Suppressor macrophage (primary cell): Measurements from ENCODE around the gene COMP.

Experiments
- DNase-seq, 4 experiments: peaks; one replicate each; pipeline ENCODE4 v3.0.0-alpha.2; 2020 to 2022

COMP gene

DNA sequence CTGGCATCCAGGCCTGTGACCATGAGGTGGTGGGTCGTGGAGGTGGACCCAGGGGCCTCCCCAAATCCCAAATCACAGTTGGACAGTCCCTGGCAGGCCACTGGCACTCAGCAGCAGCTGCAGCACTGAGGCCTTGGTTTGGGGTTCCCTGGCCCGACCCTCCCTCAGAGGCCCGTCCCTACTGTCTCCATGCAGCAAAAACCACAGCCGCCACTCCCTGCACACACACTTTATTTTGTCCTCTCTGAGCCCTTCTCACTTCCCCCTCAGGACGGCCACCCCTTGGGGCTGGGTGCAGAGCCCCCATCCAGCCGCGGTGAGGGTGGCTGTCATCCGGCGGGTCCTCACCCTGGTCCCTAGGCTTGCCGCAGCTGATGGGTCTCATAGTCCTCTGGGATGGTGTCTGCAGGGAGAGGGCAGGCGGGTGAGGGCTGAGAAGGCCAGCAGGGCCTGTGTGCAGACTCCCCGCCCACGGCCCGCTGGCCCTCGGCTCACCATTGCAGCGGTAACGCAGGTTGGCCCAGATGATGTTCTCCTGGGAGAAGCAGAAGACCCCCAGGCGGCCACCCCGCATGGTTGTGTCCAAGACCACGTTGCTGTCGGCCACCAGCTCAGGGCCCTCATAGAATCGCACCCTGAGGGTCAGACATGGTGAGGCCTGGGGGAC, 8.4 kb downstream of the COMP start:
- no peak for DNase-seq

- no peak for DNase-seq
Measured at GRCh38 chr19:18781885-18782527, 9.1 kb downstream of the COMP start.

- DNase-seq, result no peak
Measured at GRCh38 chr19:18781047-18781600, 10.0 kb downstream of the COMP start.

- DNase-seq, result no peak
Measured at GRCh38 chr19:18780631-18781030, 10.5 kb downstream of the COMP start.

GRCh38 chr19:18780081-18780480, 11.0 kb downstream of the COMP start:
- DNase-seq, result no peak

- DNase-seq, result no peak
Measured at GRCh38 chr19:18778826-18779495, 12.1 kb downstream of the COMP start.

DNA sequence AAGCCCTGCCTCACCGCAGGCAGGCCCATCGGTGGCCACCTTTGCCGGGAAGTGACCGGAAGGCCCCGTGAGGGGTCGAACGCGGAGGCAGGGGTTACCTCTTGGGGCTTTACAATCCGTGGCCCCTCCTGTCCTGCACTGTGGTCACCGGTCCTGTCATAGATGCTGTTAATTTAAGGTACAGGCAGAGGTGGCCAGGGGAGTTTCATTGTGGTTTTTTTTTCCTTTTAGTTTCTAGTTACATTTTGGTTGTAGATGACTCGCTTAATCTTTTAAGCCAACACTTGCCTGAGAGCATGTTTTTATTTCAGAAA, 13.1 kb downstream of the COMP start:
- no peak for DNase-seq

DNA sequence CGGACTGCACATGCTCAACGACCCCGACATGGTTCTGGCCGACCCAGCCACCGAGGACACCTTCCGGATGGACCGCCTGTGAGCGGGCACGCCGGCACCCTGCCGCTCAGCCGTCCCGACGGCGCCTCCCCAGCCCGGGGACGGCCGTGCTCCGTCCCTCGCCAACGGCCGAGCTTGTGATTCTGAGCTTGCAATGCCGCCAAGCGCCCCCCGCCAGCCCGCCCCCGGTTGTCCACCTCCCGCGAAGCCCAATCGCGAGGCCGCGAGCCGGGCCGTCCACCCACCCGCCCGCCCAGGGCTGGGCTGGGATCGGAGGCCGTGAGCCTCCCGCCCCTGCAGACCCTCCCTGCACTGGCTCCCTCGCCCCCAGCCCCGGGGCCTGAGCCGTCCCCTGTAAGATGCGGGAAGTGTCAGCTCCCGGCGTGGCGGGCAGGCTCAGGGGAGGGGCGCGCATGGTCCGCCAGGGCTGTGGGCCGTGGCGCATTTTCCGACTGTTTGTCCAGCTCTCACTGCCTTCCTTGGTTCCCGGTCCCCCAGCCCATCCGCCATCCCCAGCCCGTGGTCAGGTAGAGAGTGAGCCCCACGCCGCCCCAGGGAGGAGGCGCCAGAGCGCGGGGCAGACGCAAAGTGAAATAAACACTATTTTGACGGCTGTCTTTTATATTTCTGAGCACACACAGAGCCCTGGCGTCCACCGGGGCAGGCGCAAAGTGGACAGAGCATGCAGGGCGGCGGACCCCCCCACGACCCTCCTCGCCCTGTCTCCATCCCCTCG, 13.6 kb downstream of the COMP start:
- DNase-seq, result no peak

DNA sequence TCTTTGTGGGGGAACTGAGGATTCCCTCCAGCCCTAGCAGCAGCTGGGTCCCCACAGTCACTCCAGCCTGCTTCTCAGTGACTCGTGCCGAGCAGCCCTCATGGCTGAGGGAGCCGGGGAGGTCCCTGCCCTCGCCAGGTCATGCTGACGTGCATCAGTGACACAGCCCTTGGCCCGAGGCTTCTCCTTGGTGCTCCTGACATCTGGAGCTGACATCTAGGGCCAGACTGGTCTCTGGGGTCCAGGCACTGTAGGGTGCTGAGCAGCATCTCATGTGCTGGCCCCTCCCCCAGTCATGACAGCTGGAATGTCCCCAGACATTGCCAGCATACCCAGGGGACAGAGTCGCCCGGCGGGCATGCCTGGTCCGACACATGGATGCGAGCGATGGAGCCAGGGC, 14.4 kb downstream of the COMP start:
- DNase-seq, result no peak

- DNase-seq, result no peak
Measured at GRCh38 chr19:18776288-18776594, 14.9 kb downstream of the COMP start.

DNA sequence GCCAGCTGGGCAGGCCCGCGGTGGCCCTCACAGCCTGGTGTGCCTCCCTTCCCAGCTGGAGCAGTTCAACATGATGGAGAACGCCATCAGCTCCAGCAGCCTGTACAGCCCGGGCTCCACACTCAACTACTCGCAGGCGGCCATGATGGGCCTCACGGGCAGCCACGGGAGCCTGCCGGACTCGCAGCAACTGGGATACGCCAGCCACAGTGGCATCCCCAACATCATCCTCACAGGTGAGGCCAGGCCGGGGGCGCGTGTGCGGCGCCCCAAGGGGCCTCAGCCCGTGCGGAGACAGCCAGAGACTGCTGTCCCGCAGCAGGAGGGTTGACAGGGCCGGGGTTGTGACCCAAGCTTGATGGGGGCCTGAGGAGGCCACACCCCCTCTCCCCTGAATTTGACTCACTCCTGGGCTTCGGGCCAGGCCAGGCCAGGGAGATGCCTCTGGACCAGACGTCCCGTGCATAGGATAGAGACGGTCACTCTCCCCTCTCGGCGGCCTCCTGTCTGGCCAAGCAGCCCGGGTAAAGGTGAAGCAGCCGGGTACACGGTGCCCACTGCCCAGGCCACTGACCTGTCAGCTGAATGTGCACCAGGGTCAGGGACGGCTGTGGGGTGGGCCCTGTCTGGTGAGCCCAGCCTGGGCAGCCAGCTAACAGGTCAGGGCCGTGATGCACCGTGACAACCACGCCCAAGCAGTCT, 15.4 kb downstream of the COMP start:
- DNase-seq, result no peak

DNA sequence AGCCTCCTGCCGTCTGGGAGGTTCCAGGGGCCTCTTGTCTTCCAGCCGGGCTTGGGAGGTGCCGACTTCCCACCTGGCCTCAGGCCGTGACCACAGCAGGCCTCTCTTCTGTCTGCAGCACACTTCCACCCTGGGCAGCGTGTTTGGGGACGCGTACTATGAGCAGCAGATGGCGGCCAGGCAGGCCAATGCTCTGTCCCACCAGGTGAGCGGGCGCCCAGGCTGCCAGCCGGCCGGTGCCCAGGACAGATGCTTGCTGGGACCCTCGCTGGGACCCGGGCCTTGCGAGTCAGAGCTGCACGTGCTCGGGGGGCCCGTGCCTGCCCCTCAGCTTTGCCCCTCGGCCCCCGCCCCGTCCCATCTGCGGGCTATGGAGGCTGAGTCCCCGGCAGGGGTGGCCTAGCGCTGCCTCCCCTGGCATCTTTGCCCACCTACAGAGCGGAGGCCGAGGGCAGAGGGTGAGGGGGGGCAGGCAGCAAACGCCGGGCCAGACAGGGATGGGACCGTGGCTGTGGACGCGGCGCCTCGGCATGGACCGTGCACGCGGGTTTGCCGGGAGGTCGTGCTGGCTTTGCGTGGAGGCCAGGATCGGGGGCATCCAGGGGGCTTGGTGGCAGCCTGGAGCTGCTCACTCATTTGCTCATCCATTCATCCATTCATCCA, 16.2 kb downstream of the COMP start:
- no peak for DNase-seq

GRCh38 chr19:18774107-18774506, 17.0 kb downstream of the COMP start:
- DNase-seq, result no peak

GRCh38 chr19:18773682-18774081, 17.4 kb downstream of the COMP start:
- DNase-seq, result no peak

DNA sequence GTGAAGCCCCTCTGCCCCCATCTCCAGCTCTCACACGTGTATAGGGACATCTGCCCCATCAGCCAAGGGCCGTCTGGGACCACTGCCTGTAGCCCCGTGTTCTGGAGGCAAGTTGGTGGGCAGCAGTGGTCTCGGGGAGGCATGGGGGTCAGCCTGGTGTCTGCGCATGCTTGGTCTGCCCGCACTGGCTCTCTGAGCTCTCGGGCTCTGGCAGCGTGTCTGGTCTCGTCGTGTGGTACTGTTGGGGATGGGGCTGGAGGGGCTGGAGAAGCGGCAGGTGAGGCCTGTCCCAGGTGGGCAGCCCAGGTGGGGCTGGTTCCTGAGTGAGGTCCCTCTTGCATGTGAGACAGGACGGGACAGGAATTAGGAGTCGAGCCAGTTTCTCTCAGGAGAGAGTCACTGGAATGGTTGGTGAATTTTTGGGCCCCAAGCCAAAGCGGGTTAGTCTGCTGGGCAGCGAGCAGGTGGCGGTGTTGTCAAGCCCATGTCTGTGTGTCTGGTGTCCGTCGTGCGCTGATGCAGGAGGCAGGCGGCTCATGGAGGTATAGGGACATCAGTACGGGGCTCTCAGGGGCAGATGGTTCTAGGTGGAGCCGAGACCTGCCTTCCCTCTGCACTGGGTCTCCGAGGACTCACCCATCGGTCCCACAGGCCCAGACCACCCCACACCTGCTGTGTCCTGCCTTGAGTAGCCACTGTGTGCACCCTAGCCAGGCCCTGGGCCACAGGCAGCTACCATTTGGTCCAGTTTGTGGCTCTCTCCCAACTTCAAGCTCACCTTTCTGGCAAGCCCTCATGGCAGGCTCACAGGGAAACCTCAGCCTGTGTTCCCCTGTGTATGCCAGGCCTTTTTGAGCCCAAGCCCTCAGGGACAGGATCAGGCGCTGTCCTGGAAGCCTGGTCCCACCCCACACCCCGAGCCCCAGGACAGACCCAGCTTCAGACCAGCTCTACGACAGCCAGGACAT, 18.2 kb downstream of the COMP start:
- DNase-seq, result no peak

DNA sequence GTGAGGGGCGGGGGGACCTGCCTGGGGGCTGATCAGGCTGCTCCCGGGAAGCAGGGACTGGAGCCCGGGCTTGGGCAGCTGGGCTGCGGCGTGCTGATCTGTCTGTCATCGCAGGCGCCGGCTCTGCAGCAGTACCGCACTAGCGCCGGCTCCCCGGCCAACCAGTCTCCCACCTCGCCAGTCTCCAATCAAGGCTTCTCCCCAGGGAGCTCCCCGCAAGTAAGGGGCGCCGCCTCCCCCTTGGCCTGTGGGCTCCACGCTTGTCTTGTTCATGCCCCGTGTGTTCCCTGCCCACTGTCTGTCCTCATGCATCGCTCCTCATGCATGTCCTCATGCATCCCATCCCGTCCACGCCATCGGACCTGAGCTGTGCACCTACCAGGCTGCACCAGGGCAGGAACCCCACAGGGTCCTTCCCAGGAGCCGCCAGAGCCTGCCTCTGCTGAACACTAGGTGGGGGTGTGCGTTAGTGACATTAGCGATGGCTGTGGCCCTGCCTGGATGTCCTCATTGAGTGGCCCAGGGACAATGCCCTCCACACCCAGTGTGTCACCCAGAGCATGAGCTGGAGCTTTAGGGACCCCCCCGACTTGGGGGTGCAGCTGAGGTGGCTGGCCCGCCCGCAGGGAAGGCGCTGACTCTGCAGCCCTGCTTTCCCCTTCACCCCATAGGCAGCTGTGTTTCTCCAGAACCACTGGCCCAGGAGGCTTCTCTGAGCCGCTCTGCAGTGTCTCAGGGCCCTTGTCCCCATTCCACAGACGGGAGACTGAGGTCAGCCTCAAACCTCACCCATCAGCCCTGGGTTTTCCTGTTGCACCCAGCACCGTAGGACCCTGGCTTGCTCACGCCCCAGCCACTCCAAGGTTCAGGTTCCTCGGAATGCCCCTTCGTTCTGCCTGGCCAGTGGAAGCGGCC, 19.5 kb downstream of the COMP start:
- DNase-seq, result no peak

- DNase-seq, result no peak
Measured at GRCh38 chr19:18770663-18771327, 20.3 kb downstream of the COMP start.

DNA sequence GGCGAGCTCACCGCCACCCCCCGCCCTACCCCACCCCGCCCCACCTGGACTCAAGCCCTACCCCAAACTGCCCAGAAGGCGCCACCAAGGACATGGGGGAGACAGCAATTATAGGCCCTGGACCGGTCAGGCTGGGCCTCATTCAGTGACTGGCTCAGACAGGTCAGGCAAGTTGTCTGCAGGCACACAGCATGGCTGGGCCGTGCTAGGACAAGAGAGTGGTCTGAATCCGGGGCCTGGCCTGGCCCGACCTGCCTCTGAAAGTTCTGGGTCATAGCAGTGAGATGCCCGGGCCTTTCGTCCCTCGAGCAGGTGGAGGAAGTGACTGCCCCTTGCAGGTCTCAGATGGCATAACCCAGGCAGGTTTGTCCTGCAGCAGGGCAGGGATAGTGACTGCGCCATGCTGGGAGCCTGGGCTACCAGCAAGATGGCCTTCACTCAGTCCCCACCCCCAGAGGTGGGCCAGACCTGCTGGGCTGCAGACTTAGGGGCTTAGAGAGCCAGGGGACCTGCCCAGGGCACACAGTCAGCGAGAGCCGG, 21.0 kb downstream of the COMP start:
- DNase-seq, result no peak
